ENCODE measurements around the gene POLRMT. TPM values are rescaled to one million over a fixed set of nuclear protein-coding genes. Genes with fewer than 3 reads are reported as not detected.

The POLRMT gene
- total RNA-seq, 4 donors from 2014 or later, result 43.9 to 83.4 (median 73.8) TPM

DNA sequence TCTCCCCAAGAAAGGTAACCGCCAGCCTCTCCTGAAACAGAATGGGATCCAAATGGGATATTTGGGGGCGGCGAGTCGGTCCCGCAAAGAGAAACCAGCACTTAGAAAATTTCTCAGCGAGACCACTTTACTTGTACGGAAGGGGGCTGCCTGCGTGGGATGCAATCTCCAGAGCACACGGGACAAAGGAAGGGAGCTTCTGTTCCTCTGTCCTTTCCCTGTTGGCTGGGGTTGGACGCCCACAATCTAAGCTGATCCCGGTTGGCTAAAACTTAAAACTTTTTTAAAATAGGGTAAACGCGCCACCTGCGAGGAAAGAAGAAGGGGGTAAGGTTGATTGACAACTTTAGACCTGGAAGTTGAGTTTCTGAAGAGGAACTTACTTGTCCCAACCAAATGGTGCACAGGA, 61.8 kb downstream of the POLRMT start:
- peaks cover 33 to 43% of the 10 kb centered on the region in 2 donors for H3K4me1 ChIP-seq
- no peak for DNase-seq
- TF ChIP-seq CTCF (IDR thresholded peaks at IDR 0.05 in 4 of 5, conservative IDR thresholded peaks at IDR 0.05 in 1 of 5), result no peak
- no peak for TF ChIP-seq POLR2A (IDR thresholded peaks at IDR 0.05)
- no peaks in the 10 kb centered on the region for H3K9me3 ChIP-seq
- H3K27ac ChIP-seq, result peak overlapping the region; percentile 68 to 100 (median 86)
- H3K4me3 ChIP-seq, result peak overlapping the region; percentile 56 to 99 (median 78)
- intact Hi-C loops (cut with DNase I; ENCODE audit: low total_unique reads) (loop anchor here (5.0 to 10.0 kb wide), 2 partner anchors 84 to 643 kb away; no protein-coding TSS in a partner anchor), in situ Hi-C loops (cut with MboI; ENCODE audit: low sequenced_read_pairs in 4 of 4) (no loop called here)
- H3K36me3 ChIP-seq, result no peaks in the 10 kb centered on the region
- peaks cover 4 to 8% (median 5%) of the 10 kb centered on the region in 3 donors for H3K27me3 ChIP-seq
- no peak for ATAC-seq

DNA sequence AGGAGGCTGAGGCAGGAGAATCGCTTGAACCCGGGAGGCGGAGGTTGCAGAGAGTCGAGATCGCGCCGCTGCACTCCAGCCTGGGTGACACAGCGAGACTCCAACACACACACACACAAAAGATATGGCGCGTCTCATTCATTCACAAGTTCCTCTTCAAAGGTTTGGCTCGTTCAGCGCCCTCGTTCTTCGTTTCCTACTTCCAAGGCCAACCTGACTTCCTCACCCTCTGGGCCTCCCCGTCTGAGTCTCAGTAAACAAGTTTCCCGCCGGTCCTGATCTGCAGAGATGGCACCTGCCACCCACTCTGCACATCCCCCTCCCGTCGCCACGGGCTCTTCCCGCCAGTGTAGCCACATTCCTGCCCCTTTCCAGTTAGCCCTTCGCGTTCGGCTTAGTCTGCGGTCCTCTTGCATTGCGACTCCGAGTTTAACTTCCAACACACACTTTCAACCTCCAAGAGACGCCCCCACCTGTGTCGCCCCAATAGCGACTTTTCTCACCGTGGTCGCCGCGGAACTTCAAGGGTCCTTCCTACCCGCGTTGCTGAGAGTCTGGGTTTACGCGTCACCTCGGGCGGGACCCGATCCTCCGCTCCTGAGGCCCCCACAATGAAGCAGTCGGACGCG, 62.3 kb downstream of the POLRMT start:
- H3K27ac ChIP-seq, result peak overlapping the region; percentile 68 to 100 (median 86)
- peaks cover 27 to 38% of the 10 kb centered on the region in 2 donors for H3K4me1 ChIP-seq
- TF ChIP-seq POLR2A (IDR thresholded peaks at IDR 0.05) (no peak), CTCF (IDR thresholded peaks at IDR 0.05 in 4 of 5, conservative IDR thresholded peaks at IDR 0.05 in 1 of 5) (no peak)
- intact Hi-C loops (cut with DNase I; ENCODE audit: low total_unique reads) (loop anchor here (5.0 to 10.0 kb wide), 2 partner anchors 84 to 644 kb away; no protein-coding TSS in a partner anchor), in situ Hi-C loops (cut with MboI; ENCODE audit: low sequenced_read_pairs in 4 of 4) (no loop called here)
- H3K4me3 ChIP-seq, result peak overlapping the region; percentile 56 to 99 (median 78)
- DNase-seq, result no peak
- H3K9me3 ChIP-seq, result no peaks in the 10 kb centered on the region
- H3K27me3 ChIP-seq, result peaks cover 4 to 8% (median 5%) of the 10 kb centered on the region in 3 donors
- H3K36me3 ChIP-seq, result no peaks in the 10 kb centered on the region
- ATAC-seq, result no peak

GRCh38 chr19:570251-570686, 63.1 kb downstream of the POLRMT start:
- in situ Hi-C loops (cut with MboI; ENCODE audit: low sequenced_read_pairs in 4 of 4), result no loop called here
- DNase-seq, result peak in 1 of 2 donors; percentile 16
- H3K9me3 ChIP-seq, result no peaks in the 10 kb centered on the region
- ATAC-seq, result no peak
- H3K4me3 ChIP-seq, result no peak overlapping the region
- peaks cover 26 to 30% of the 10 kb centered on the region in 2 donors for H3K4me1 ChIP-seq
- H3K27me3 ChIP-seq, result peaks cover 4 to 8% (median 5%) of the 10 kb centered on the region in 3 donors
- H3K36me3 ChIP-seq, result no peaks in the 10 kb centered on the region
- intact Hi-C loops (cut with DNase I; ENCODE audit: low total_unique reads), result loop anchor here (5.0 to 10.0 kb wide), 2 partner anchors 83 to 645 kb away; no protein-coding TSS in a partner anchor
- TF ChIP-seq CTCF (IDR thresholded peaks at IDR 0.05 in 4 of 5, conservative IDR thresholded peaks at IDR 0.05 in 1 of 5), result no peak
- no peak for TF ChIP-seq POLR2A (IDR thresholded peaks at IDR 0.05)
- H3K27ac ChIP-seq, result no peak overlapping the region

DNA sequence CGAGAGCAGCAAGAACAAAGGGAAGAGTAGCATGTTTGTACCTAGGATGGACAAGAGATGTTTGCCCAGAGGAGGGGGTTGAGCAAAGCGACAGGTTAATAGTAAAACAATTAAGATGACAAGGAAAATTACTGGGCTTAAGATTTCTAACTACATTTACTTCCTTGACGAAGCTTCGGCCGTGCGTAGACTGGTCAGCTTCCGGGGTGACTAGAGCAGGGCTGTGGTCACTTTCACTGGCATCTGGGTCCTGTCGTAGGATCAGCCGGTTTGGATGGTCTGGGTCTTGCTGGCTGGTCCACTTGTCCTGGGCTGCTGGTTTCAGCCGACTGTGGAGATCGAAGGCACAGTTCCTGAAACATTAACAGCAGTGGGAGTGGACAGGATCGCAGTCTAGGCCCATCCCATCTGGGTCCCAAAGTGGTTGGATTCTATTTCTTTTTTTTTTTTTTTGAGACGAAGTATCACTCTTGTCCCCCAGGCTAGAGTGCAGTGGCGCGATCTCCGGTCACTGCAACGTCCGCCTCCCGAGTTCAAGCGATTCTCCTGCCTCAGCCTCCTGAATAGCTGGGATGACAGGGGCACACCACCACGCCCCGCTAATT, 65.9 kb downstream of the POLRMT start:
- in situ Hi-C loops (cut with MboI; ENCODE audit: low sequenced_read_pairs in 4 of 4) (no loop called here), intact Hi-C loops (cut with DNase I; ENCODE audit: low total_unique reads) (no loop called here)
- TF ChIP-seq CTCF (IDR thresholded peaks at IDR 0.05 in 4 of 5, conservative IDR thresholded peaks at IDR 0.05 in 1 of 5), result no peak
- no peak for TF ChIP-seq POLR2A (IDR thresholded peaks at IDR 0.05)
- no peaks in the 10 kb centered on the region for H3K9me3 ChIP-seq
- H3K27me3 ChIP-seq, result peaks cover 4 to 8% (median 5%) of the 10 kb centered on the region in 3 donors
- no peak overlapping the region for H3K27ac ChIP-seq
- ATAC-seq (no peak), DNase-seq (no peak)
- H3K4me1 ChIP-seq, result peaks cover 10 to 11% of the 10 kb centered on the region in 2 donors
- H3K36me3 ChIP-seq, result no peaks in the 10 kb centered on the region
- no peak overlapping the region for H3K4me3 ChIP-seq

Other genes with a start within 250 kb of the POLRMT start
- gene C2CD4C, start 224.4 kb downstream of the POLRMT start, total RNA-seq, result under 1 TPM; 0.15 to 0.78 (median 0.38) TPM
- 1 to 10 TPM; 2.1 to 6.2 (median 4.5) TPM for gene SHC2, start 172.5 kb downstream of the POLRMT start, total RNA-seq
- gene MADCAM1, start 137.1 kb downstream of the POLRMT start, total RNA-seq, result under 1 TPM in 1 of 4 donors, not detected in 3; 0.18 TPM
- gene TPGS1, start 126.0 kb downstream of the POLRMT start, total RNA-seq, result 10 to 100 TPM; 29.5 to 64.7 (median 35.6) TPM
- 100 to 1,000 TPM in 3 of 4 donors, 10 to 100 TPM in 1; 99.0 to 174 (median 138) TPM for gene CDC34, start 101.8 kb downstream of the POLRMT start, total RNA-seq
- gene GZMM, start 89.5 kb downstream of the POLRMT start, total RNA-seq, result under 1 TPM in 1 of 4 donors, not detected in 3; 0.49 TPM
- gene BSG, start 60.9 kb downstream of the POLRMT start, total RNA-seq, result 100 to 1,000 TPM; 305 to 380 (median 364) TPM
- under 1 TPM in 1 of 4 donors, not detected in 3; 0.10 TPM for gene HCN2, start 43.7 kb downstream of the POLRMT start, total RNA-seq
- gene FGF22, start 6.3 kb upstream of the POLRMT start, total RNA-seq, result not detected
- 100 to 1,000 TPM in 3 of 4 donors, 10 to 100 TPM in 1; 72.3 to 148 (median 129) TPM for gene RNF126, start 29.7 kb upstream of the POLRMT start, total RNA-seq
- 10 to 100 TPM in 3 of 4 donors, 1 to 10 TPM in 1; 7.5 to 20.1 (median 15.9) TPM for gene FSTL3, start 42.9 kb upstream of the POLRMT start, total RNA-seq
- not detected for gene PRSS57, start 61.9 kb upstream of the POLRMT start, total RNA-seq
- 10 to 100 TPM in 1 of 4 donors, 1 to 10 TPM in 3; 4.4 to 10.2 (median 7.2) TPM for gene PALM, start 75.4 kb upstream of the POLRMT start, total RNA-seq
- 1 to 10 TPM in 1 of 4 donors, not detected in 3; 1.2 TPM for gene MISP, start 117.6 kb upstream of the POLRMT start, total RNA-seq
- 10 to 100 TPM; 29.8 to 51.7 (median 36.7) TPM for gene PTBP1, start 163.9 kb upstream of the POLRMT start, total RNA-seq
- not detected for gene PLPPR3, start 188.4 kb upstream of the POLRMT start, total RNA-seq
- not detected for gene AZU1, start 194.3 kb upstream of the POLRMT start, total RNA-seq
- gene PRTN3, start 207.5 kb upstream of the POLRMT start, total RNA-seq, result under 1 TPM in 1 of 4 donors, not detected in 3; 0.51 TPM
- gene ELANE, start 218.8 kb upstream of the POLRMT start, total RNA-seq, result under 1 TPM in 2 of 4 donors, not detected in 2; 0.46 to 0.84 TPM
- 100 to 1,000 TPM; 153 to 309 (median 210) TPM for gene CFD, start 226.1 kb upstream of the POLRMT start, total RNA-seq